Vagina (tissue), 2 donors: Measurements from ENCODE around the gene TTC9C. TPM values are rescaled to one million over a fixed set of nuclear protein-coding genes. Genes with fewer than 3 reads are reported as not detected.
"Not testable (repeated sequence)": the region's sequence is repeated elsewhere in the genome, so short reads cannot be mapped to it uniquely, and the experiment has no call there.

Experiments
- DNase-seq, 2 donors: peaks; one replicate each; pipeline ENCODE4 v3.0.0-alpha.2; 2017; ENCODE audit errors: extremely low spot score in 2 of 2
- H3K27ac ChIP-seq: fragments of 200-600 bp; sonication (generic); one replicate; pipeline ENCODE4 v1.5.1; 2019
- H3K27me3 ChIP-seq: fragments of 200-600 bp; sonication (generic); one replicate; pipeline ENCODE4 v1.5.1; 2019
- H3K36me3 ChIP-seq, 2 donors: fragments of 200-600 bp; sonication (generic); one replicate each; pipeline ENCODE4 v1.5.1; 2017 to 2019
- H3K4me1 ChIP-seq: fragments of 200-600 bp; sonication (generic); one replicate; pipeline ENCODE4 v1.5.1; 2019
- H3K4me3 ChIP-seq, 2 donors: fragments of 200-600 bp; sonication (generic); 1 replicate in 1 of 2; 2 replicates in 1 of 2; pipeline ENCODE4 v1.5.1; 2016 to 2019
- H3K9me3 ChIP-seq: fragments of 200-600 bp; sonication (generic); one replicate; pipeline ENCODE4 v1.5.1; 2019
- POLR2A ChIP-seq, 2 donors: fragments of 450-650 bp; IDR thresholded peaks; one replicate each; pipeline ENCODE4 v1.6.1; 2017; ENCODE audit warnings: antibody characterized with exemption in 2 of 2, mild to moderate bottlenecking in 2 of 2, moderate library complexity in 2 of 2
- POLR2AphosphoS5 ChIP-seq, 2 donors: sonication (generic); formaldehyde crosslinking; IDR thresholded peaks; one replicate each; pipeline ENCODE4 v1.9.0; 2017; ENCODE audit warnings: antibody characterized with exemption in 2 of 2, mild to moderate bottlenecking in 2 of 2, low read depth in 1 of 2; ENCODE audit not compliant: insufficient read depth in 1 of 2
- intact Hi-C: fragments of 100-400 bp; cut with DNase I; formaldehyde crosslinking; loops from one replicate; pipeline ENCODE4 v1.15.1; 2023
- total RNA-seq: library from RNA; depleted of rRNA; stranded (reverse); fragments of >200 nt; gene quantifications from one replicate; pipeline ENCODE4 v1.2.3, GENCODE V29; 2016
- TF ChIP-seq, protein P1 (sequence below), 3 experiments: fragments of 450-650 bp in 2 of 3; fragments of 200-600 bp in 1 of 3; sonication (generic) in 1 of 3; IDR thresholded peaks; one replicate each; pipeline ENCODE4 v1.5.1; 2017 to 2019; ENCODE audit warnings: antibody characterized with exemption in 3 of 3, mild to moderate bottlenecking in 2 of 3, moderate library complexity in 2 of 3

TTC9C gene
- total RNA-seq, 1 donor from 2014 or later: 18.7 TPM

DNA sequence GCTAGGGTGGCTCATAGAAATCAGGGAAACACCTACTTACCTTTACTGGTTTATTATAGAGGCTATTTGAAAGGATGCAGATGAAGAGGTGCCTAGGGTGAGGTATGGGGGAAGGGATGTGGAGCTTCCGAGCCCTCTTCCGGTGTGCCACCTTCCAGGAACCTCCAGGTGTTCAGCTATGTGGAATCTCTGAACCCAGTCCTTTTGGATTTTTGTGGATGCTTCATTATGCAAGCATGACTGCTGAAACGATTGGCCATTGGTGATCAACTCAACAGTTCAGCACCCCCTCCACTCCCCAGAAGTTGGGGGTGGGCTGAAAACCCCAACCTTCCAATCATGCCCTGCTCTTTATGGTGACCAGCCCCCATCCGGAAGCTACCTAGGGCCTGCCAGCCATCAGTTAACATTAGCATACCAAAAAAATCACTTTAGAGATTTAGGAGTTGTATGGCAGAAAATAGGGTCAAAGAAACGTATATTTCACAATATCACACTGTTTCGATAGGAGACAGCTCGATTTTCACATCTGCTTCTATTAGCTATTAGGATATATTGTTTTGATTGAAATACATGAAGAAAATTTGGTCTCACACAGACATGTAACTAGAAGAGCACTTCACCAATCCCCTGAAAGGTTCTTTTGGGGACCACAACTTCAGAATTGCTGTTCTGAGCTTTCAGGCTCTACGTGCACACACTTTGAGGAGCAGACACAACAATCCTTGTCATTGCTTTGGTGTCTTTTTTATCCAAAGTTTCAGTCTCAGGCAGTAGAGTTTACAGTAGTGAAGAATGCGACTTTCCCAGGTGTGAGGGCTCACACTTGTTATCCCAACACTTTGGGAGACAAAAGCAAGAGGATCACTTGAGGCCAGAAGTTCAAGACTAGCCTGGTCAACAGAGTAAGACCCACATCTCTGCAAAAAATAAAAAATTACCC is 29.8 kb downstream of the TTC9C start:
- no peak for DNase-seq
- H3K27ac ChIP-seq: no peak overlapping the region
- H3K36me3 ChIP-seq: no peaks in the 10 kb centered on the region
- H3K9me3 ChIP-seq: no peaks in the 10 kb centered on the region
- intact Hi-C loops: no loop called here
- TF ChIP-seq POLR2A (IDR thresholded peaks at IDR 0.05) (no peak), POLR2AphosphoS5 (IDR thresholded peaks at IDR 0.05; ENCODE audit: insufficient read depth in 1 of 2, low read depth in 1 of 2) (no peak)
- TF ChIP-seq, protein P1, sequence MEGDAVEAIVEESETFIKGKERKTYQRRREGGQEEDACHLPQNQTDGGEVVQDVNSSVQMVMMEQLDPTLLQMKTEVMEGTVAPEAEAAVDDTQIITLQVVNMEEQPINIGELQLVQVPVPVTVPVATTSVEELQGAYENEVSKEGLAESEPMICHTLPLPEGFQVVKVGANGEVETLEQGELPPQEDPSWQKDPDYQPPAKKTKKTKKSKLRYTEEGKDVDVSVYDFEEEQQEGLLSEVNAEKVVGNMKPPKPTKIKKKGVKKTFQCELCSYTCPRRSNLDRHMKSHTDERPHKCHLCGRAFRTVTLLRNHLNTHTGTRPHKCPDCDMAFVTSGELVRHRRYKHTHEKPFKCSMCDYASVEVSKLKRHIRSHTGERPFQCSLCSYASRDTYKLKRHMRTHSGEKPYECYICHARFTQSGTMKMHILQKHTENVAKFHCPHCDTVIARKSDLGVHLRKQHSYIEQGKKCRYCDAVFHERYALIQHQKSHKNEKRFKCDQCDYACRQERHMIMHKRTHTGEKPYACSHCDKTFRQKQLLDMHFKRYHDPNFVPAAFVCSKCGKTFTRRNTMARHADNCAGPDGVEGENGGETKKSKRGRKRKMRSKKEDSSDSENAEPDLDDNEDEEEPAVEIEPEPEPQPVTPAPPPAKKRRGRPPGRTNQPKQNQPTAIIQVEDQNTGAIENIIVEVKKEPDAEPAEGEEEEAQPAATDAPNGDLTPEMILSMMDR (IDR thresholded peaks at IDR 0.05): no peak
- H3K4me1 ChIP-seq: peaks cover 31% of the 10 kb centered on the region
- no peaks in the 10 kb centered on the region for H3K27me3 ChIP-seq
- H3K4me3 ChIP-seq: no peak overlapping the region

DNA sequence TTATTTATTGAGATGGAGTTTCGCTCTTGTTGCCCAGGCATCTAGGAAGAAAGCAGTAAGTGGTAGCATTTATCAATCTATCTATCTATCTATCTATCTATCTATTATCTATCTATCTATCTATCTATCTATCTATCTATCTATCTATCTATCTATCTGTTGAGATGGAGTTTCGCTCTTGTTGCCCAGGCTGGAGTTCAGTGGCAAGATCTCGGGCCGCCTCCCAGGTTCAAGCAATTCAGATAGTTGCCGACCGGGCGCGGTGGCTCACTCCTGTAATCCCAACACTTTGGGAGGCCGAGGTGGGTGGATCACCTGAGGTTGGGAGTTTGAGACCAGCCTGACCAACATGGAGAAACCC is 32.6 kb downstream of the TTC9C start:
- peaks cover 27% of the 10 kb centered on the region for H3K4me1 ChIP-seq
- not testable (repeated sequence) for H3K36me3 ChIP-seq, DNase-seq, H3K27me3 ChIP-seq, H3K9me3 ChIP-seq
- peak overlapping the region; percentile 62 to 69 for H3K4me3 ChIP-seq
- intact Hi-C loops: loop anchor here (10.0 kb wide), 1 partner anchor 1404 kb away; the partner anchor contains the start of gene MACROD1
- peak overlapping the region; percentile 82 for H3K27ac ChIP-seq

DNA sequence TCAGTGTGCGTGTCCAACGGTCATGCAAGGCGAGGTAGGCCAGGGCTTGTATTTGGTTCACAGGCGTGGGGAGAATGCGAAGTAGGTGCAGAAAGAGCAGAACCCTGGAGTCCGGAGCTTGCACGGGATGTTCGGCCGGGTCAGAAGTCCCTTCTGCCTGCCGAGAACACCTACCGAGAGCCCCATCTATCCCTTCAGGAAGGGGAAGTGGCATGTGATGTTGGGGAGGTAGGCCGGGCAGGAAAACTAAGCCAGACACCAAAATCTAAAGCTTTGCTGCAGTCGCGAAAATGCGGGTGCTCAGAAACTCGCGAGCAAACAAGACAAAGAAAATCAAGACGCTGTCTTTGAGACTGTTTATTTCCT is 42.5 kb downstream of the TTC9C start:
- Histone ChIP-seq H3K4me3 (peak overlapping the region; percentile 66 to 78), H3K36me3 (peaks cover 0 to 20% of the 10 kb centered on the region in 2 donors), H3K4me1 (peaks cover 29% of the 10 kb centered on the region), H3K27ac (peak overlapping the region; percentile 98), H3K9me3 (no peaks in the 10 kb centered on the region), H3K27me3 (no peaks in the 10 kb centered on the region)
- DNase-seq: no peak
- TF ChIP-seq POLR2A (IDR thresholded peaks at IDR 0.05): no peak
- no peak for TF ChIP-seq POLR2AphosphoS5 (IDR thresholded peaks at IDR 0.05; ENCODE audit: insufficient read depth in 1 of 2, low read depth in 1 of 2)
- TF ChIP-seq, protein P1 (IDR thresholded peaks at IDR 0.05): no peak
- intact Hi-C loops: loop anchor here (5.0 kb wide), 1 partner anchor 43 kb away; the partner anchor contains the start of genes HNRNPUL2 and TTC9C

DNA sequence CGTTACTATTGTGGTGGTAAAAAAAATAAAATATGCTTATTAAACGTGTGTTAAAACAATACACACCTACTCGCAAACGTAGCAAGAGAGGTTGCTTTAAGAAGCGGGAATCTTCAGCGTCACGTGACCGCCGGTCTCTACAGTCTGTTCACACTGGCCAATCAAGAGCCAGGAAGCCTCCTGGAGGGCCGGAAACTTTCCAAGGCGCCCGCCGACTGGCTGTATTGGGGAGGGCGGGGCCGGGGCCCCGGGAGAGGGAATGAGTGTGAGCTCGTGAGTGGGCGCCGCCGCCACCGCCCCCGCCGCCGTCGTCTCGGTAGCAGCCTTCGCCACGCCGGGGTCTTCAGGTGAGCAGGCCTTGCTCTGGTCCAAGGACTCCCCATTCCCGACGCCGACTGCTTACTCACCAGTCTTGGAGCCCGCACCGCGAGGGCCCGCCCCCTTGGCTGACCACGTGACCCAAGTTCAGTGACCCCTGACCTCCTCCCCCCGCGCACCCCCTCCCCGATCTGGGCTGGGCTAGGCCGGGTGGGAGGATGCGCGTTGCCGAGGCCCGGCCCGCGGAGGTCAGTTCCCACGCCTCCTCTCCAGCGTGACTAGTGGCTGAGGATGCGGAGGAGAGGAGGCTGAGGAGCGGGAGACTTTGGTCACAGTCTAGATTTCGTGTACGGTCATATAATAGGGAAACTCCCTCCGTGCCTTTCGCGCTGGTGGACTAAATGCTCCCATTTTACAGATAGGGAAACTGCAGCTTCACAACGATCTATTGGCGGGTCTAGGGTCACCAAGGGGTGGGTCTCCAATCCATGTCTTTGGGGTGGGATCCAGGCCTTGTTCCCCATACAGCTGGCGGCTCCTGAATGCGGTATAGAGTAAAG is 43.1 kb downstream of the TTC9C start, which contains the start of gene TAF6L:
TSS of gene TAF6L (plus strand) at position 253 of the 878 bp plus-strand sequence. CDS start 4,388 bp downstream, outside the sequence.
- Histone ChIP-seq H3K9me3 (no peaks in the 10 kb centered on the region), H3K4me3 (peak within 1 kb of the TSS; percentile 66 to 78), H3K36me3 (peaks cover 0 to 20% of the 10 kb centered on the region in 2 donors), H3K4me1 (peaks cover 29% of the 10 kb centered on the region), H3K27me3 (no peaks in the 10 kb centered on the region), H3K27ac (peak within 1 kb of the TSS; percentile 98)
- peak in 1 of 2 donors; percentile 8 for TF ChIP-seq POLR2A (IDR thresholded peaks at IDR 0.05)
- peak; percentile 89 to 90 for TF ChIP-seq POLR2AphosphoS5 (IDR thresholded peaks at IDR 0.05; ENCODE audit: insufficient read depth in 1 of 2, low read depth in 1 of 2)
- TF ChIP-seq, protein P1 (IDR thresholded peaks at IDR 0.05): no peak
- intact Hi-C loops: loop anchor here (5.0 kb wide), 1 partner anchor 44 kb away; the partner anchor contains the start of genes HNRNPUL2 and TTC9C
- peak in 1 of 2 donors; percentile 99 for DNase-seq

DNA sequence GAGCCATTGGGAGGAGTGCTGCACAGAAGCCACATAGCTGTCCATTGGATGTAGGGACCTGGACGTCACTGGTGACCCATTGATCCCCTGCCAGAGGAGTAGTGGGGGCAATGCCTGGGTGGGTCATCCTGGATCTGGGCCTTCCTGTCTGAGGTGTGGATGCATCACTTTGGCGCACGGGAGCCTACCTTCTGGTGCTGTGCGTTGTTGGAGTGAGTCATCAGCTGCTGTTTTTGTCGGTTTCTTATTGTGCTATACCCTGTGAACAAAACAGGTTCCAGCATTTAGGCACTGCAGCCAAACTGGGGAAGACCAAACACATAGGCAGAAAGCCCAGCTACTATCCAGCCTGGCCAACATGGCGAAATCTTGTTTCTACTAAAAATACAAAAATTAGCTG is 46.1 kb downstream of the TTC9C start:
- no peak overlapping the region for H3K4me3 ChIP-seq
- intact Hi-C loops: loop anchor here (5.0 kb wide), 1 partner anchor 47 kb away; the partner anchor contains the start of genes HNRNPUL2 and TTC9C
- no peak for DNase-seq
- peaks cover 0 to 24% of the 10 kb centered on the region in 2 donors for H3K36me3 ChIP-seq
- H3K9me3 ChIP-seq: no peaks in the 10 kb centered on the region
- TF ChIP-seq POLR2A (IDR thresholded peaks at IDR 0.05) (no peak), POLR2AphosphoS5 (IDR thresholded peaks at IDR 0.05; ENCODE audit: insufficient read depth in 1 of 2, low read depth in 1 of 2) (no peak)
- TF ChIP-seq, protein P1 (IDR thresholded peaks at IDR 0.05): no peak
- H3K27ac ChIP-seq: no peak overlapping the region
- peaks cover 26% of the 10 kb centered on the region for H3K4me1 ChIP-seq
- H3K27me3 ChIP-seq: no peaks in the 10 kb centered on the region
